H9 (cell line): Measurements from ENCODE around the gene RAD51. TPM values are rescaled to one million over a fixed set of nuclear protein-coding genes. Genes with fewer than 3 reads are reported as not detected.

ENCODE experiments used
- DNase-seq: peaks from one replicate; pipeline ENCODE4 v3.0.0-alpha.2; 2017
- H2AFZ ChIP-seq: one replicate; pipeline ENCODE4 v1.6.1; 2013; ENCODE audit warnings: mild to moderate bottlenecking, low read length, control low read depth, moderate library complexity
- H2AK5ac ChIP-seq: 2 replicates; pipeline ENCODE4 v1.6.1; 2013; ENCODE audit warnings: low read length, control low read depth, mixed read lengths; ENCODE audit not compliant: insufficient read length
- H2BK120ac ChIP-seq: one replicate; pipeline ENCODE4 v1.6.1; 2013; ENCODE audit warnings: low read depth, mild to moderate bottlenecking, low read length, control low read depth, inconsistent platforms; ENCODE audit not compliant: poor library complexity, severe bottlenecking
- H2BK12ac ChIP-seq: 2 replicates; pipeline ENCODE4 v1.6.1; 2013; ENCODE audit warnings: low read length, control low read depth, mixed read lengths, low read depth; ENCODE audit not compliant: insufficient read length
- H2BK15ac ChIP-seq: 2 replicates; pipeline ENCODE4 v1.6.1; 2013; ENCODE audit warnings: low read depth, low read length, control low read depth
- H2BK20ac ChIP-seq: one replicate; pipeline ENCODE4 v1.6.1; 2013; ENCODE audit warnings: low read depth, mild to moderate bottlenecking, low read length, control low read depth, inconsistent platforms; ENCODE audit not compliant: poor library complexity, severe bottlenecking
- H2BK5ac ChIP-seq: 2 replicates; pipeline ENCODE4 v1.6.1; 2013; ENCODE audit warnings: low read length, control low read depth, mixed read lengths; ENCODE audit not compliant: insufficient read length
- H3K14ac ChIP-seq: 2 replicates; pipeline ENCODE4 v1.6.1; 2013; ENCODE audit warnings: low read length, control low read depth; ENCODE audit not compliant: insufficient read depth
- H3K18ac ChIP-seq: 2 replicates; pipeline ENCODE4 v1.6.1; 2013; ENCODE audit warnings: low read depth, mild to moderate bottlenecking, mixed read lengths, low read length, control low read depth; ENCODE audit not compliant: insufficient read length
- H3K23ac ChIP-seq: 2 replicates; pipeline ENCODE4 v1.6.1; 2013; ENCODE audit warnings: low read length, control low read depth, mixed read lengths, low read depth; ENCODE audit not compliant: insufficient read length
- H3K23me2 ChIP-seq: 2 replicates; pipeline ENCODE4 v1.6.1; 2013; ENCODE audit warnings: low read depth, mild to moderate bottlenecking, mixed read lengths, low read length, control low read depth; ENCODE audit not compliant: insufficient read length, poor library complexity, severe bottlenecking
- H3K27ac ChIP-seq: 2 replicates; pipeline ENCODE4 v1.5.1; 2013; ENCODE audit warnings: low read length, control low read depth, mixed read lengths, low read depth; ENCODE audit not compliant: insufficient read length
- H3K27me3 ChIP-seq: 2 replicates; pipeline ENCODE4 v1.6.1; 2013; ENCODE audit warnings: low read length, control low read depth, inconsistent platforms; ENCODE audit not compliant: insufficient read depth
- H3K4ac ChIP-seq: 2 replicates; pipeline ENCODE4 v1.6.1; 2013; ENCODE audit warnings: low read depth, mild to moderate bottlenecking, control low read depth, inconsistent platforms, low read length, moderate library complexity
- H3K4me1 ChIP-seq: 2 replicates; pipeline ENCODE4 v1.6.1; 2013; ENCODE audit warnings: low read length, control low read depth, inconsistent platforms; ENCODE audit not compliant: insufficient read depth
- H3K4me2 ChIP-seq: 2 replicates; pipeline ENCODE4 v1.6.1; 2013; ENCODE audit warnings: low read length, control low read depth, mixed read lengths; ENCODE audit not compliant: insufficient read length, insufficient read depth
- H3K56ac ChIP-seq: 2 replicates; pipeline ENCODE4 v1.6.1; 2013; ENCODE audit warnings: low read depth, mild to moderate bottlenecking, mixed read lengths, low read length, control low read depth; ENCODE audit not compliant: insufficient read length
- H3K79me1 ChIP-seq: 2 replicates; pipeline ENCODE4 v1.6.1; 2013; ENCODE audit warnings: low read depth, mild to moderate bottlenecking, moderate library complexity, low read length, control low read depth, inconsistent platforms; ENCODE audit not compliant: insufficient read depth, poor library complexity, severe bottlenecking
- H3K79me2 ChIP-seq: 2 replicates; pipeline ENCODE4 v1.6.1; 2013; ENCODE audit warnings: low read length, control low read depth, inconsistent platforms; ENCODE audit not compliant: insufficient read depth
- H3K9ac ChIP-seq: 2 replicates; pipeline ENCODE4 v1.6.1; 2013; ENCODE audit warnings: low read length, control low read depth, mixed read lengths; ENCODE audit not compliant: insufficient read length; ENCODE audit errors: extremely low read depth
- H3K9me3 ChIP-seq: one replicate; pipeline ENCODE4 v1.6.1; 2013; ENCODE audit warnings: low read depth, low read length, inconsistent platforms; ENCODE audit not compliant: control insufficient read depth
- H3T11ph ChIP-seq: one replicate; pipeline ENCODE4 v1.6.1; 2013; ENCODE audit warnings: mild to moderate bottlenecking, low read length, control low read depth, inconsistent platforms
- H4K20me1 ChIP-seq: one replicate; pipeline ENCODE4 v1.6.1; 2013; ENCODE audit not compliant: control insufficient read depth, insufficient read length, insufficient read depth
- H4K5ac ChIP-seq: 2 replicates; pipeline ENCODE4 v1.6.1; 2013; ENCODE audit warnings: low read depth, mild to moderate bottlenecking, mixed read lengths, low read length, control low read depth; ENCODE audit not compliant: insufficient read length
- H4K8ac ChIP-seq: replicated peaks from 2 replicates; pipeline ENCODE4 v1.6.1; 2013; ENCODE audit warnings: low read length, control low read depth, mixed read lengths, low read depth; ENCODE audit not compliant: insufficient read length
- H4K91ac ChIP-seq: 2 replicates; pipeline ENCODE4 v1.6.1; 2013; ENCODE audit warnings: low read depth, mild to moderate bottlenecking, moderate library complexity, mixed read lengths, low read length, control low read depth; ENCODE audit not compliant: insufficient read length
- H3K27ac Mint-ChIP-seq, 3 experiments: 2 replicates in 2 of 3; 3 replicates in 1 of 3; pipeline ENCODE4 v1.8.0; 2020 to 2021; ENCODE audit warnings: mixed read lengths in 3 of 3, mild to moderate bottlenecking in 1 of 3, moderate library complexity in 1 of 3
- H3K27me3 Mint-ChIP-seq: 2 replicates; pipeline ENCODE4 v1.8.0; 2021; ENCODE audit warnings: low read depth, mild to moderate bottlenecking, moderate library complexity, mixed read lengths
- H3K36me3 Mint-ChIP-seq, 3 experiments: 2 replicates in 2 of 3; 3 replicates in 1 of 3; pipeline ENCODE4 v1.8.0; 2020 to 2021; ENCODE audit warnings: low read depth in 3 of 3, mixed read lengths in 3 of 3; ENCODE audit not compliant: insufficient read depth in 1 of 3
- H3K4me1 Mint-ChIP-seq, 2 experiments: 2 replicates each; pipeline ENCODE4 v1.8.0; 2020; ENCODE audit warnings: mixed read lengths in 2 of 2
- H3K4me3 Mint-ChIP-seq, 2 experiments: 2 replicates in 1 of 2; 3 replicates in 1 of 2; pipeline ENCODE4 v1.8.0; 2020 to 2021; ENCODE audit warnings: mild to moderate bottlenecking in 2 of 2, mixed read lengths in 2 of 2, moderate library complexity in 1 of 2
- H3K9me3 Mint-ChIP-seq, 2 experiments: 2 replicates in 1 of 2; 3 replicates in 1 of 2; pipeline ENCODE4 v1.8.0; 2020; ENCODE audit warnings: mild to moderate bottlenecking in 2 of 2, mixed read lengths in 2 of 2, moderate library complexity in 1 of 2
- WGBS: extraction: QIAGEN DNeasy Blood & Tissue Kit; methylation state at CpG from one replicate; pipeline ENCODE4 v1.1.7; 2013; ENCODE audit warnings: missing lambda C conversion rate, low lambda C conversion rate, mixed read lengths; ENCODE audit not compliant: insufficient read length; ENCODE audit errors: extremely low coverage; 5-methylcytosine and 5-hydroxymethylcytosine counted together
- total RNA-seq: library from RNA; stranded (reverse); gene quantifications from 2 replicates; pipeline ENCODE4 v1.2.1, GENCODE V29; 2021
- TF ChIP-seq, protein P1 (sequence below): fragments of 200-600 bp; sonication (generic); conservative IDR thresholded peaks from 3 replicates; pipeline ENCODE4 v1.8.0; 2021; ENCODE audit warnings: antibody characterized with exemption, mild to moderate bottlenecking

RAD51 gene
- total RNA-seq, 1 experiment from 2014 or later, result 39.2 TPM

DNA sequence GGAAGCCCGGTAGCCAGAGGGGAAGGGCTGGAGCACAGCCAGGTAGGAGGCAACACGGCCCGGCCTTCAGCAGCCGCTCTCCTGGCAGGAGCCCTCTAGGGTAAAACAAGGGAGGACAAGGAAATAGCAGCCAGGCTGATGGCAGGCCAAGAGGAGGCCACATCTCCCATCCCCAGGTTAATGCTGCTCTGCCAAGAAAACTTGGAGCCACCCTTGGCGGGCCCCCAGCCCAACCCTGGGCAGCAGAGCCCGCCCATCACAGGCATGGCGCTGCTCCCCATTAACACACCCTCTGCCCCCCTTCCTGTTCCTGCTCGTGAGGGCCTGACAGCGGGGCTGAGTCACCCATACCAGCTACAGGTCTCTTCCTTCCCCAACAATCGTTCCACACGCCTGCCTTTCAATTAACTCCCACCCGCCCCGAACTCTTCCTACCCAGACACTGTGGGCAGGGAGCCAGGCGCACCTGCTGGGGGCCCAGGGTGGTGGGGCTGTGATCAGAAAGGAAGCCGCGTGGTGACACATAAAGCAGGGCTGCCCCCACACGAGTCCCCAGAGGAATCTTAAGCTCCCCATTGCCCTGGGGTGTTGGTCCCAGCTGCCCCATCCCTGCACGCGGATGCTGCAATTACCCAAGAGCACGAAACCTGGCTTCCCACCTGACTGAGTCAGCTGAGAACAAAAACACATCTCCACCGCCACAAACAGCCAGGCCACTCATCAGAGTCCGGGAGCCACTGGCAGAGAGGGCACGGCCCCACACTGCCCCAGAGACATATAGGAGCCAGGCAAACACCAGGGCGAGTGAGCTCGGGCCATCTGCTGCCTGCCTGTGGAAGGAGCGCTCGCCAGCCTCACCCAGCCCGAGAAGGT lies 74.5 kb downstream of the RAD51 start, which contains the start of gene C15orf62:
Gene C15orf62 (plus strand): TSS at position 707 of the 873 bp plus-strand sequence. CDS start 516 bp downstream, outside the sequence.
- Histone ChIP-seq H2BK12ac (no peak within 1 kb of the TSS), H3K9me3 (no peaks in the 10 kb centered on the region), H3K79me2 (no peaks in the 10 kb centered on the region), H3K23me2 (no peaks in the 10 kb centered on the region), H2BK120ac (no peak within 1 kb of the TSS), H3K14ac (no peak within 1 kb of the TSS; the same call in 1 of the 2 replicates), H4K91ac (no peak within 1 kb of the TSS), H2BK20ac (no peak within 1 kb of the TSS), H2BK5ac (no peak within 1 kb of the TSS), H3K4me2 (no peak within 1 kb of the TSS), H2BK15ac (no peak within 1 kb of the TSS), H3T11ph (no peak within 1 kb of the TSS), H3K23ac (no peak within 1 kb of the TSS), H2AFZ (no peak within 1 kb of the TSS), H3K79me1 (no peaks in the 10 kb centered on the region), H4K8ac (no peak within 1 kb of the TSS), H3K27me3 (no peaks in the 10 kb centered on the region), H3K4ac (no peak within 1 kb of the TSS), H3K56ac (no peak within 1 kb of the TSS), H3K9ac (no peak within 1 kb of the TSS), H2AK5ac (no peak within 1 kb of the TSS), H4K20me1 (no peaks in the 10 kb centered on the region), H3K27ac (no peak within 1 kb of the TSS), H3K4me1 (peaks cover 4% of the 10 kb centered on the region; the same call in 1 of the 2 replicates), H3K18ac (no peak within 1 kb of the TSS), H4K5ac (no peak within 1 kb of the TSS)
- no CpG with 5 or more reads among the region's 28 CpGs for WGBS
- no peak for DNase-seq
- Mint-ChIP-seq H3K27ac (peak within 1 kb of the TSS; percentile 74 to 83 (median 77); a peak in 6 of 7 replicates), H3K4me1 (peaks cover 27% of the 10 kb centered on the region in 2 experiments), H3K4me3 (no peak within 1 kb of the TSS; a peak in 1 of 5 replicates), H3K36me3 (peaks cover 3 to 24% (median 6%) of the 10 kb centered on the region in 3 experiments), H3K9me3 (no peaks in the 10 kb centered on the region), H3K27me3 (no peaks in the 10 kb centered on the region; the same call in 1 of the 2 replicates)
- TF ChIP-seq, protein P1, sequence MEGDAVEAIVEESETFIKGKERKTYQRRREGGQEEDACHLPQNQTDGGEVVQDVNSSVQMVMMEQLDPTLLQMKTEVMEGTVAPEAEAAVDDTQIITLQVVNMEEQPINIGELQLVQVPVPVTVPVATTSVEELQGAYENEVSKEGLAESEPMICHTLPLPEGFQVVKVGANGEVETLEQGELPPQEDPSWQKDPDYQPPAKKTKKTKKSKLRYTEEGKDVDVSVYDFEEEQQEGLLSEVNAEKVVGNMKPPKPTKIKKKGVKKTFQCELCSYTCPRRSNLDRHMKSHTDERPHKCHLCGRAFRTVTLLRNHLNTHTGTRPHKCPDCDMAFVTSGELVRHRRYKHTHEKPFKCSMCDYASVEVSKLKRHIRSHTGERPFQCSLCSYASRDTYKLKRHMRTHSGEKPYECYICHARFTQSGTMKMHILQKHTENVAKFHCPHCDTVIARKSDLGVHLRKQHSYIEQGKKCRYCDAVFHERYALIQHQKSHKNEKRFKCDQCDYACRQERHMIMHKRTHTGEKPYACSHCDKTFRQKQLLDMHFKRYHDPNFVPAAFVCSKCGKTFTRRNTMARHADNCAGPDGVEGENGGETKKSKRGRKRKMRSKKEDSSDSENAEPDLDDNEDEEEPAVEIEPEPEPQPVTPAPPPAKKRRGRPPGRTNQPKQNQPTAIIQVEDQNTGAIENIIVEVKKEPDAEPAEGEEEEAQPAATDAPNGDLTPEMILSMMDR, result no peak
